K562 (cell line): ENCODE data around the gene CHSY3. TPM values are rescaled to one million over a fixed set of nuclear protein-coding genes. Genes with fewer than 3 reads are reported as not detected.
A peak's percentile ranks its signal among the peaks of the same experiment; 100 is the strongest.

ENCODE experiments used
- ATAC-seq: fragments of 200-7000 bp; cut with Tn5 transposase; 3 replicates; pipeline ENCODE4 v1.9.1; 2020; ENCODE audit warnings: moderate library complexity
- BruUV-seq: library from RNA; stranded (reverse); fragments of 400-500 nt; replicated peaks from 2 replicates; lab custom pipeline; 2021; lab: Mats Ljungman, UMichigan
- CTCF ChIA-PET: fragments of 300-600 bp; formaldehyde crosslinking; extraction: SDS; loops from one replicate; lab custom pipeline; 2021; ENCODE audit warnings: low intra/inter-chr PET ratio; lab: Yijun Ruan, JAX
- POLR2A ChIA-PET: fragments of 300-600, 350-650 bp; sonication (Branson Sonifier 250); formaldehyde crosslinking; extraction: SDS; loops from one replicate; lab custom pipeline; 2021; ENCODE audit warnings: antibody characterized with exemption, inconsistent platforms; lab: Yijun Ruan, JAX
- DNase-seq, 4 experiments: peaks; one replicate each; pipeline versions ENCODE4 v3.0.0 to v3.0.0-alpha.2; 2011 to 2018; ENCODE audit warnings: low spot score in 3 of 4, mixed read lengths in 3 of 4; ENCODE audit errors: extremely low read depth in 1 of 4
- FAIRE-seq: peaks from 2 replicates; lab custom pipeline; 2011; peaks lifted over from hg19 to GRCh38; lab: Jason Lieb, UNC
- H2AFZ ChIP-seq: 2 replicates; pipeline ENCODE4 v1.6.0; 2011; ENCODE audit warnings: low read depth, low read length, control low read depth, inconsistent platforms
- H3K27ac ChIP-seq: fragments of 200-600 bp; 3 replicates; pipeline ENCODE4 v1.8.0; 2011; ENCODE audit warnings: low read depth, mild to moderate bottlenecking, control low read depth, inconsistent platforms, low read length, moderate library complexity, mixed read lengths; ENCODE audit errors: extremely low read depth
- H3K27me3 ChIP-seq, 2 experiments: fragments of 300-600 bp in 1 of 2; 2 replicates in 1 of 2; 3 replicates in 1 of 2; pipeline versions ENCODE4 v1.6.0 to v1.8.0; 2011; ENCODE audit warnings: inconsistent platforms in 2 of 2, low read length in 2 of 2, mild to moderate bottlenecking in 1 of 2, mixed read lengths in 1 of 2, moderate library complexity in 1 of 2; ENCODE audit not compliant: control insufficient read depth in 2 of 2, insufficient read depth in 2 of 2
- H3K36me3 ChIP-seq: fragments of 300-600 bp; 3 replicates; pipeline ENCODE4 v1.8.0; 2011; ENCODE audit warnings: mild to moderate bottlenecking, low read length, inconsistent platforms; ENCODE audit not compliant: control insufficient read depth, insufficient read depth
- H3K4me1 ChIP-seq, 2 experiments: fragments of 200-600 bp in 1 of 2; replicated peaks in 1 of 2; 2 replicates in 1 of 2; 3 replicates in 1 of 2; pipeline versions ENCODE4 v1.5.1 to v1.8.0; 2011; ENCODE audit warnings: inconsistent platforms in 2 of 2, low read length in 2 of 2, mild to moderate bottlenecking in 1 of 2, mixed read lengths in 1 of 2, moderate library complexity in 1 of 2; ENCODE audit not compliant: control insufficient read depth in 2 of 2, insufficient read depth in 2 of 2
- H3K4me2 ChIP-seq: 2 replicates; pipeline ENCODE4 v1.6.1; 2011; ENCODE audit warnings: low read length, control low read depth, inconsistent platforms, mixed read lengths; ENCODE audit not compliant: insufficient read depth
- H3K4me3 ChIP-seq: fragments of 200-600 bp; sonication (generic), shearing (Covaris generic); 2 replicates; pipeline ENCODE4 v1.5.1; 2016; ENCODE audit warnings: control low read depth, inconsistent platforms
- H3K79me2 ChIP-seq: fragments of 200-600 bp; 3 replicates; pipeline ENCODE4 v1.8.0; 2011; ENCODE audit warnings: low read length, inconsistent platforms; ENCODE audit not compliant: control insufficient read depth, insufficient read depth
- H3K9ac ChIP-seq, 2 experiments: 2 replicates each; pipeline versions ENCODE4 v1.6.0 to v1.6.1; 2011; ENCODE audit warnings: low read depth in 2 of 2, low read length in 2 of 2, control low read depth in 1 of 2, inconsistent platforms in 1 of 2, mild to moderate bottlenecking in 1 of 2, mixed read lengths in 1 of 2; ENCODE audit not compliant: insufficient read depth in 1 of 2
- H3K9me1 ChIP-seq: one replicate; pipeline ENCODE4 v1.6.0; 2011; ENCODE audit warnings: inconsistent platforms, mild to moderate bottlenecking, low read length, moderate library complexity; ENCODE audit not compliant: control insufficient read depth, insufficient read depth
- H3K9me3 ChIP-seq: replicated peaks from 2 replicates; pipeline ENCODE4 v1.5.1; 2011; ENCODE audit warnings: low read depth, low read length, inconsistent platforms; ENCODE audit not compliant: control insufficient read depth, insufficient read depth
- H4K20me1 ChIP-seq: replicated peaks from 2 replicates; pipeline ENCODE4 v1.6.1; 2011; ENCODE audit warnings: low read length, inconsistent platforms, mixed read lengths; ENCODE audit not compliant: control insufficient read depth, insufficient read depth
- DNMT1 ChIP-seq: fragments of 450-650 bp; IDR thresholded peaks from 2 replicates; pipeline ENCODE4 v1.6.1; 2016; ENCODE audit warnings: antibody characterized with exemption, mild to moderate bottlenecking
- HNRNPLL ChIP-seq: fragments of 200-400 bp; formaldehyde crosslinking; IDR thresholded peaks from 2 replicates; pipeline ENCODE4 v1.6.1; 2017; ENCODE audit warnings: low read length, low read depth, mild to moderate bottlenecking; ENCODE audit not compliant: poor library complexity, severe bottlenecking
- ZC3H11A ChIP-seq: IDR thresholded peaks from 2 replicates; pipeline ENCODE4 v1.6.1; 2012; ENCODE audit warnings: low read depth, low read length, improper control_type of control experiment
- ZNF277 ChIP-seq: fragments of 250-450 bp; sonication (Bioruptor Pico); IDR thresholded peaks from 2 replicates; pipeline ENCODE4 v1.8.0; 2022; ENCODE audit warnings: inconsistent platforms, mild to moderate bottlenecking, moderate library complexity, borderline replicate concordance
- WGBS: fragments of 100-300 bp; shearing (Covaris generic); methylation state at CpG from one replicate; pipeline ENCODE4 v1.1.6; 2016; ENCODE audit warnings: low coverage, mixed read lengths; ENCODE audit not compliant: insufficient coverage; ENCODE audit errors: missing lambda C conversion rate; 5-methylcytosine and 5-hydroxymethylcytosine counted together
- in situ Hi-C: fragments of 300-500 bp; cut with MboI; formaldehyde crosslinking; loops from 4 replicates; pipeline ENCODE4 v1.15.0; 2018; ENCODE audit warnings: inconsistent platforms, mixed read lengths
- intact Hi-C: fragments of 100-400 bp; cut with micrococcal nuclease; formaldehyde crosslinking; loops from 2 replicates; pipeline ENCODE4 v1.14.2; 2022
- polyA plus RNA-seq, 8 experiments: library from polyadenylated mRNA; depleted of rRNA in 4 of 8; stranded (reverse) in 5 of 8; unstranded in 3 of 8; fragments of >200 nt; fragmentation: Nextera tagmentation in 2 of 8; fragmentation: Illumina TruSeq in 1 of 8; extraction: Ambion mirVana in 2 of 8; extraction: Trizol in 1 of 8; gene quantifications; 2 replicates each; pipeline versions ENCODE4 v1.2.1 to v1.2.3, GENCODE V29; 2011 to 2014; ENCODE audit warnings: inconsistent platforms in 1 of 8, missing spikeins in 1 of 8
- total RNA-seq, 7 experiments: library from RNA; depleted of rRNA in 6 of 7; stranded (reverse); fragments of >200 nt in 6 of 7; fragmentation: Illumina TruSeq in 2 of 7; extraction: Trizol in 2 of 7; gene quantifications; 2 replicates each; pipeline versions ENCODE4 v1.2.1 to v1.2.3, GENCODE V29; 2011 to 2021; ENCODE audit warnings: low replicate concordance in 1 of 7
- TF ChIP-seq, protein P1 (sequence below), 2 experiments: IDR thresholded peaks; 2 replicates each; pipeline ENCODE4 v1.6.1; 2012; ENCODE audit warnings: improper control_type of control experiment in 2 of 2, low read depth in 2 of 2, low read length in 2 of 2, borderline replicate concordance in 1 of 2

CHSY3 gene
- total and polyA plus RNA-seq, 9 of the 15 experiments (the other 6 are each of a cell fraction or from before 2014, with no cell fraction given) = 0.04 TPM; not detected in 8

DNA sequence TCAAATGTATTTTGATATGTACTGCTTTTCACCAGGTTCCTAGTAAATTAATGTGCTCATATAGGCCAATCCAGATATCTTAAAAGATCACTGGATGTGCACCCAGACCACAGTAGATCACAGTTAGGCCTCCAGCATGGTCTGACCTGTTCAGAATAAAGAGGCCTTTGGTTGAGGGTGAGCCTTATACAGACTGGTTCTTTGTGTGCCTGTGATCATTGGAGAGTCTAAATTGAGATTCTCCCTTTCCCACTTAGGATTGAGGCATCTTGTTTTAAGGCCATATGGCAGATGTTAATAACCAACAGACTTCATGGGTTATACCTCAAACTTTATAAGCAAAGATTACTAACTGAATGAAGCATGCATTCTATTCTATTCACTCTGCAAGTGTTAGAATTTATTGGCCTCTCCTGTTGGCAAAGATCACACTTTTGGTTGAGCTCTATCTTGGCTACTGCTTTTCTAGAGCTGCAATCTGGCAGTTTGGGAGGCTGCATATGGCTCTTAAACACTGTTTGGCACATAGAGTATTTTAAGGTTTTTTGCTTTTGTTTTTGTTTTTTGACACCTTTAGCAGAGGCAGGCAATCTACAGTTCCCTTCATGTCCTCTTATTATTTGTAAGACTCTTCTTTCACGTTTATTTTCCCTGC, 8.5 kb downstream of the CHSY3 start:
- no peak overlapping the region for H3K27ac ChIP-seq
- intact Hi-C loops (no loop called here), in situ Hi-C loops (no loop called here)
- no peaks in the 10 kb centered on the region for H3K79me2 ChIP-seq
- no peaks in the 10 kb centered on the region for H3K9me3 ChIP-seq
- CTCF ChIA-PET = no interaction called here
- POLR2A ChIA-PET = no interaction called here
- FAIRE-seq (peak; percentile 11), ATAC-seq (no peak), DNase-seq (no peak)
- no peak for TF ChIP-seq DNMT1
- no peak for TF ChIP-seq ZNF277
- TF ChIP-seq, protein P1, sequence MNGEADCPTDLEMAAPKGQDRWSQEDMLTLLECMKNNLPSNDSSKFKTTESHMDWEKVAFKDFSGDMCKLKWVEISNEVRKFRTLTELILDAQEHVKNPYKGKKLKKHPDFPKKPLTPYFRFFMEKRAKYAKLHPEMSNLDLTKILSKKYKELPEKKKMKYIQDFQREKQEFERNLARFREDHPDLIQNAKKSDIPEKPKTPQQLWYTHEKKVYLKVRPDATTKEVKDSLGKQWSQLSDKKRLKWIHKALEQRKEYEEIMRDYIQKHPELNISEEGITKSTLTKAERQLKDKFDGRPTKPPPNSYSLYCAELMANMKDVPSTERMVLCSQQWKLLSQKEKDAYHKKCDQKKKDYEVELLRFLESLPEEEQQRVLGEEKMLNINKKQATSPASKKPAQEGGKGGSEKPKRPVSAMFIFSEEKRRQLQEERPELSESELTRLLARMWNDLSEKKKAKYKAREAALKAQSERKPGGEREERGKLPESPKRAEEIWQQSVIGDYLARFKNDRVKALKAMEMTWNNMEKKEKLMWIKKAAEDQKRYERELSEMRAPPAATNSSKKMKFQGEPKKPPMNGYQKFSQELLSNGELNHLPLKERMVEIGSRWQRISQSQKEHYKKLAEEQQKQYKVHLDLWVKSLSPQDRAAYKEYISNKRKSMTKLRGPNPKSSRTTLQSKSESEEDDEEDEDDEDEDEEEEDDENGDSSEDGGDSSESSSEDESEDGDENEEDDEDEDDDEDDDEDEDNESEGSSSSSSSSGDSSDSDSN (IDR thresholded peaks at IDR 0.05; ENCODE audit: borderline replicate concordance in 1 of 2, low read depth in 2 of 2, low read length in 2 of 2) = no peak
- no peak for TF ChIP-seq ZC3H11A
- TF ChIP-seq HNRNPLL = no peak
- BruUV-seq = no TSS peak
- no peak overlapping the region for H3K4me3 ChIP-seq
- H2AFZ ChIP-seq = no peak overlapping the region
- no peak overlapping the region for H3K4me2 ChIP-seq
- no peaks in the 10 kb centered on the region for H3K27me3 ChIP-seq
- WGBS = 0% methylated on average over 1 of the region's 1 CpG
- no peaks in the 10 kb centered on the region for H4K20me1 ChIP-seq
- no peak overlapping the region for H3K9ac ChIP-seq
- H3K36me3 ChIP-seq = no peaks in the 10 kb centered on the region
- no peaks in the 10 kb centered on the region for H3K4me1 ChIP-seq
- H3K9me1 ChIP-seq = no peaks in the 10 kb centered on the region
